ENCODE measurements around the gene CANX.

DNA sequence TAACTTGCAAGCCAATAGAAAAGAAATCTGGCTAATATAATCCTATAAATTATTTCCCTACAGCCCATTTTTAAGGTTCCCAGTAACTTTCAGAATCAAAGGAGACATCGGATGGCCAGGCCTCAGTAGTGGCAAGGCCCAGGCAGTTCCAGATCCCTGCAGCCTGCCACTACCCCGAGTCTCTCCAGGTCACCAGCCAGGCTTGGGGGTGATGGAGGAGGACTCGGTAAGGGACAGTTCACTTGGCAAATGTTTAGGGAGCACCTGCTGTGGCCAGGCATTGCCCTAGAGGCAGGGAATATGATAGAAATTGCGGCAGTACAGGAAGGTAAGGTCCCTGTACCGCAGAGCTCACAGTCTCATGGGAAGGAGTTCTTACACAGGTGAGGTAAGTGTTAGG is 79.8 kb downstream of the CANX start:
- TF ChIP-seq EZH2 (IDR thresholded peaks at IDR 0.05; ENCODE audit: insufficient read depth, poor library complexity, severe bottlenecking), result no peak
- no peak for TF ChIP-seq EZH2phosphoT487 (IDR thresholded peaks at IDR 0.05; ENCODE audit: insufficient read depth, low read depth)

Data from GM23248 (cell line).